Tongue (tissue), 2 donors: Measurements from ENCODE around the gene RIPOR1. TPM values are rescaled to one million over a fixed set of nuclear protein-coding genes. Genes with fewer than 3 reads are reported as not detected.
"Not testable (repeated sequence)": the region's sequence is repeated elsewhere in the genome, so short reads cannot be mapped to it uniquely, and the experiment has no call there.

Experiments used
- DNase-seq: peaks from one replicate; pipeline ENCODE4 v3.0.0-alpha.2; 2015
- total RNA-seq: library from RNA; depleted of rRNA; stranded (reverse); fragments of >200 nt; gene quantifications from one replicate; pipeline ENCODE4 v1.2.3, GENCODE V29; 2014

RIPOR1 gene, protein sequence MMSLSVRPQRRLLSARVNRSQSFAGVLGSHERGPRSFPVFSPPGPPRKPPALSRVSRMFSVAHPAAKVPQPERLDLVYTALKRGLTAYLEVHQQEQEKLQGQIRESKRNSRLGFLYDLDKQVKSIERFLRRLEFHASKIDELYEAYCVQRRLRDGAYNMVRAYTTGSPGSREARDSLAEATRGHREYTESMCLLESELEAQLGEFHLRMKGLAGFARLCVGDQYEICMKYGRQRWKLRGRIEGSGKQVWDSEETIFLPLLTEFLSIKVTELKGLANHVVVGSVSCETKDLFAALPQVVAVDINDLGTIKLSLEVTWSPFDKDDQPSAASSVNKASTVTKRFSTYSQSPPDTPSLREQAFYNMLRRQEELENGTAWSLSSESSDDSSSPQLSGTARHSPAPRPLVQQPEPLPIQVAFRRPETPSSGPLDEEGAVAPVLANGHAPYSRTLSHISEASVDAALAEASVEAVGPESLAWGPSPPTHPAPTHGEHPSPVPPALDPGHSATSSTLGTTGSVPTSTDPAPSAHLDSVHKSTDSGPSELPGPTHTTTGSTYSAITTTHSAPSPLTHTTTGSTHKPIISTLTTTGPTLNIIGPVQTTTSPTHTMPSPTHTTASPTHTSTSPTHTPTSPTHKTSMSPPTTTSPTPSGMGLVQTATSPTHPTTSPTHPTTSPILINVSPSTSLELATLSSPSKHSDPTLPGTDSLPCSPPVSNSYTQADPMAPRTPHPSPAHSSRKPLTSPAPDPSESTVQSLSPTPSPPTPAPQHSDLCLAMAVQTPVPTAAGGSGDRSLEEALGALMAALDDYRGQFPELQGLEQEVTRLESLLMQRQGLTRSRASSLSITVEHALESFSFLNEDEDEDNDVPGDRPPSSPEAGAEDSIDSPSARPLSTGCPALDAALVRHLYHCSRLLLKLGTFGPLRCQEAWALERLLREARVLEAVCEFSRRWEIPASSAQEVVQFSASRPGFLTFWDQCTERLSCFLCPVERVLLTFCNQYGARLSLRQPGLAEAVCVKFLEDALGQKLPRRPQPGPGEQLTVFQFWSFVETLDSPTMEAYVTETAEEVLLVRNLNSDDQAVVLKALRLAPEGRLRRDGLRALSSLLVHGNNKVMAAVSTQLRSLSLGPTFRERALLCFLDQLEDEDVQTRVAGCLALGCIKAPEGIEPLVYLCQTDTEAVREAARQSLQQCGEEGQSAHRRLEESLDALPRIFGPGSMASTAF
- total RNA-seq, result 50.5 TPM

DNA sequence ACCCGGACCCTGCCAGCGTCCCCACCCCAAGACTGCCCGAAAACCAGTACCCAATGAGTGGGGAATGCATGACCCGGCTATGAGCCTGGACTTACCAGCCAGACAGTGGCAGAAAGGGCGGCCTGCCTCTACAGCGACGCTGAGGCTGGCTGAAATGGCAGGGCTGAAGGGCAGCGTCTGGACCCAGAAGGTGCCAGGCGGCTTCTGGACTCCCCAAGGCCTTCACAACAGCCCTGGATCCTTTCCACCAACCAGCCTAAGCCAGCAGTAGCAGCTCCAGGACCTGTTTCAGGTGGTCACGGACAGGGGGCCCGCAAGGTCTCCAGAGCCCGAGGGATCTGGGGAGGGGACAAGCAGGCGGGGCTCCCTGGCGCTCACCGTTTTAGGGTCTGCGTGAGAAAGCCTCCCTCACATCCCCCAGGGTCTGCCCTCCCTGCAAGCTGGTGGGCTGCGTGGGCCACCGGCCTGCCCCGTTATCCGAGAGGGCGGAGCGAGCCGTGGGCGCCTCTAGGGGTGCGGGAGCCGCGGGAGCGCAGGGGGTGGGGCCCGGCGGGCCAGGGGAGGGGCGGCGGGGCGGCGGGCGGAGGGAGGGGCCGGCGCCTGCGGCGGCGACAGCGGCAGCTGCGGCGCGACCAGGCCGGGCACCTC is at the start of gene RIPOR1:
Gene RIPOR1, plus strand, starts transcription at position 608 of the 648 bp plus-strand sequence. CDS start 9,618 bp downstream, outside the sequence.
- DNase-seq, result peak; percentile 68

DNA sequence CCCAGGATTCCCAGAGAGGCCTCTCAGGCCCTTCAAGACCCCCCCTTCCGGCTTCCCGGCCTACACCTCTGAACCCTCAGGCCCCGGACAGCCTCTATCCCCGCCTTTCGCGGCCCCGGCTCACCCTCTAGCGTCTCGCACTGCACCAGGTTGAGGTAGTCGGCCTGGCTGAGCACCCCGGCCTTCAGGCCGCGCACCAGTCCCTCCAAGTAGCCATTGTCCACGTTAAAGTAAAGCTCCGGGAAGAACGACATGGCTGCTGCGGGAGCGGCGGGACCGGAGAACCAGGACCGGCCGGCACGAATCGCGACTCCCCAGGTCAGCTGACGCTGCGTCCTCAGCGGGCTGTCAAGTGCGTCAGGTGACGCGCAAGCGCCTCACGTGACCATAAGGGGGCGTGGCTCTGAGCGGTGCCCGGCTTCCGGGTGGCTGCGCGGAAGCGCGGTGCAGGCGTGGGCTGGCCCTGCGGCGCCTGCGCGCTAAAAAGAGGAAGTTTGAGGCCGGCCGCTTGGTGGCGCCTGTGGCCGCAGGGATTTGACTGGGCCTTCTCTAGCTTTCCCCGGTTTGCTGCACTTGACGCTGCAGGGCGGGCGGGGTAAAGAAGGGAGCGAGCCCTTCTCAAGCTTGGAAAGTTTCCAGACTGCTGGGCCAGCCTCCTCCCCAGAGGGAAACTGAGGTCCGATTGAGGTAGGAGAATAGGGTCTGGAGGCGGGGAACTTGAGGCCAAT is 47.6 kb upstream of the RIPOR1 start, which contains the start of gene ATP6V0D1:
Gene ATP6V0D1, minus strand, starts transcription at position 325 of the 728 bp plus-strand sequence. Its CDS starts 71 bp downstream, at position 254.
- peak; percentile 99 for DNase-seq

DNA sequence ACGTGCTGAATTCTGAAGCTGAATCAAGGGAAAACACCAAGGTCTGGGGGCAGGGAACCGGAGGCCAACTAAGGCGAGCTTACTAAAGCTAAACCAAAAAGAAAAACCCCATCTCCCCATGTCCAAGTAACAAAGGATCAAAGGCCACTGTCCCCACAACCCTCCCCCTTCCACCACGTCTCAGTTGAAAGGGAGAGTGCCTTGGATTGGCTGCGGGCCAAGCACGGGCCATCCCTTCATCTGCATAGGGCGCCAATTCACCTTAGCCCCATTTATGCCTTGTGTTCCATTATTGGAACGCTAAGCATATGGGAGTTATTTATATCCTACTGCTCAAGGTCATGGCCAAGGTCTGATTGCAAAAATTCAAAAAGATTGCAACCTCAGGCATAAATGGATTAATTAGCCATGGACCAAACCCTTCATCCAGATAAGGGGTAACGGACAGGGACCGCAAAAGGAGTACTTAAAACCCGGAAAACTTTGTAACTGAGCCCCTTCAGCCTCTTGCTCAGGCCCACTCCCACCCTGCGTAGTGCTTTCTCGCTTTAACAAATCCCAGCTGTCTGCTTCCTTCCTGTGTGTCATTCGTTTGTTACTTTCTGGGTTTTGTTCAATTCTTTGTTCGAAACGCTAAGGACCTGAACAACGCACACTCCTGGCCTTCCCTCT is 46.9 kb upstream of the RIPOR1 start:
- peak; percentile 62 for DNase-seq

DNA sequence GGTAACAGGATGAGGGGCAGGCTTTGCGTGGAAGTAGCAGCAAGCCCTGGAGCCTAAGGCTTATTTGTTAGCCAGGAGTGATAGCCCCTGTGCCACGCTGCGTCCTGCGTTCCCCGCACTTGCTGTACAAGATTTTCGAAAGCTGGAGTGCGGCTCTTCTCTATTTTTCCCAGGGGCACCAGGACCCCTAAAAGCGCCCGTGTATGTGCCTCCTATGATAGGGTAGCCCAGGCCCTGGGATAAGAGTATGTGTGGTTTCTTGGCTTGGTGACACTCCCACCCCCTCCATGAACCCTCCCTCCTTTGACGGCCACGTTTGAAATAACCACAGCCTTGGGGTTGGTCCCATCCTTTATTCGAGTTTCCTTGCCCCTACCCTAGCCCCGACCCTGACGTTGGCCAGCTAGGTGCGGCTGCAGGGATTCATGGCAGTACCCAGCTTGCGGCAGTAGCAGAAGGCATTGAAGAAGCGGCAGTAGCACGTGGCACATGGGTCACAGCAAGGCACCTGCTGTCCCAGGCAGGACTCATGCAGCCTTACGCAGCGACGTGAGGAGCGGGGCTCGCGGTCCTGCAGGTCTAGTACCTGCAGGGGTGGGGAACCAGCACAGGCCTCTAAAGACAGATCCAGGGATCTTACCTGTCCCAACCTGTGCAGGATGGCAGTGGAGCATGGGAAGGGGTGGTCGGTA is 46.2 kb upstream of the RIPOR1 start:
- no peak for DNase-seq

DNA sequence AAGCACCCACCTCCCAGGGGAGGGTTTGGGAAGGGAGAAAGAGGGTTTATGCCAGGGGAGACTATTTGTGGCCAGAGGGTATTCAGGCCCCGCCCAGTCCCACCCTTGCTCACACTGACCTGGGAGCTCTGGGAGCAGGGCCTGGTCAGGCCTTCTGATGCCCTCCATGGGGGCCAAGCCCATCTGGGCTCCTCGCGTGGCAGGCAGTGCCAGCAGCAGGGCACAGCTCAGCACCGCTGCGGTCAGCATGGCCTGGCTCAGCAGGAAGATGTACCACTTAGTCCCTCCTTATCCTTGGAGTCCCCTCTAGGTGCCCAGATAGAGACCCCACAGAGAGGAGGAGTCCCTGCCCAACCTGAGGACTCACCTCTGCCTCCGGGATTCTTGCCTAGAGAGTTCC is 45.5 kb upstream of the RIPOR1 start, which contains the start of gene AGRP:
Gene AGRP, minus strand, starts transcription at position 398 of the 400 bp plus-strand sequence. Its CDS starts 149 bp downstream, at position 249.
- no peak for DNase-seq

DNA sequence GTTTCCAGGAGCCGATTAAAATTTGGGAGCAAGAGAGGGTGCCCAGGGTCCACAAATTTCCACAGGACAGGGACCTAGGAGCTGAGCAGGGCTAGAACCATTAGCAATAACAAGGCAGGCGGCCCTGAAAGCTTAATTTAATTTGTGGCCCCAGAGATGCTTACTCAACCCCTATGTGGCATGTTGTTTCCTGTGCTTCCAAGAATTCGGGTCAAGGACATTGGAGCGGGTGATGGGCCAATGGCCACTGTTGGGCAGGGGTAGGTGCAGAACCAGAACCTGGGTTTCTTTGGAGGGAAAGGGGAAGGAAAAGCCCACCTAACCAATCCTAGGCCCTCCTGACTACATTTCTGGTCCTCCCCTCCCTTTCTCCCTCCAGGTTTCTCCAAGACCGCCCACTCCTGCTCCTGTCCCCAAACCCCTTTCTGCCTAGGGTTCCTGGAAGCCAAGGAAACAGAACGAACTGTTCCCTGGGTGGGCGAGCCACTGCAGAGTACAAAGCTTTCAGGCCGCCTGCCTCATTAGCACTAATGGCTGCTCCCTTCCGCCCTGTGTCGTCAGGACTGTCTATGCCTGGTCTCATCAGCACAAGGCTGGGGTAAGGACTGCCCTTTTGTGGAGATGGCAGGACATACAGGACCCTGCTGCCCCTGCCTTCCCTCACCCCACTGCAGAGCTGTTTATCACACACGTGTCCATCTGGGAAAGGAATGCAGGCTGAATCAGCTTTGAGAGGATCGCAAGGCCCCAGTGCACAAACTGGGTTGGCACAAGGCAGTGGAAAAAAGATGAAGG is 44.7 kb upstream of the RIPOR1 start:
- no peak for DNase-seq

DNA sequence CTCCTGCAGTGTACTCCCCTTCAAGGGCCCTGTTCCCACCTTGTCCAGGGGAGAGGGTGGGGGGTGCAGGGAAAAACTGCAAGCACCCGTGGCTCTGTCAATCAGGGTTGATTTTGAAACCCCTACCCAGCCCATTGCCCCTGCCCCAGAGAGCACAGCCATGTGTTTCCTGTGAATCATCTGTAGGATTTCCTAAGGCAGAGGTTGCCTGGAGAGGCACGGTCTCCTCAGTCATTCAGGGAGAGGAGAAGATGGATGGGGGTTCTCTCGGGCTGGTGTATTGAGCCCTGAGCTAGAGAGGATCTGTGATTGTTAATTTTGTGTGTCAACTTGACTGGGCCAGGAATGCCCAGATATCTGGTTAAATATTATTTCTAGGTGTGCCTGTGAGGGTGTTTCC is 41.8 kb upstream of the RIPOR1 start:
- no peak for DNase-seq

DNA sequence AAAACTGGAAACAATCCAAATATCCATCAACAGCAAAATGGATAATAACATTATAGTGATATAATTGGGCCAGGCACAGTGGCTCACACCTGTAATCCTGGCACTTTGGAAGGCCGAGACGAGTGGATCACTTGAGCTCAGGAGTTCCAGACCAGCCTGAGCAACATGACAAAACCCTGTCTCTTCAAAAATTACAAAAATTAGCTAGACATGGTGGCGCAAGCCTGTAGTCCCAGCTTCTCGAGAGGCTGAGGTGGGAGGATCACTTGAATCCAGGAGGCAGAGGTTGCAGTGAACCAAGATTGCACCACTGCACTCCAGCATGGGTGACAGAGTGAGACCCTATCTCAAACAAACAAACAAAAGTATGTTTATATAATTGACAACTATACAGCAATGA is 41.1 kb upstream of the RIPOR1 start:
- not testable (repeated sequence) for DNase-seq

DNA sequence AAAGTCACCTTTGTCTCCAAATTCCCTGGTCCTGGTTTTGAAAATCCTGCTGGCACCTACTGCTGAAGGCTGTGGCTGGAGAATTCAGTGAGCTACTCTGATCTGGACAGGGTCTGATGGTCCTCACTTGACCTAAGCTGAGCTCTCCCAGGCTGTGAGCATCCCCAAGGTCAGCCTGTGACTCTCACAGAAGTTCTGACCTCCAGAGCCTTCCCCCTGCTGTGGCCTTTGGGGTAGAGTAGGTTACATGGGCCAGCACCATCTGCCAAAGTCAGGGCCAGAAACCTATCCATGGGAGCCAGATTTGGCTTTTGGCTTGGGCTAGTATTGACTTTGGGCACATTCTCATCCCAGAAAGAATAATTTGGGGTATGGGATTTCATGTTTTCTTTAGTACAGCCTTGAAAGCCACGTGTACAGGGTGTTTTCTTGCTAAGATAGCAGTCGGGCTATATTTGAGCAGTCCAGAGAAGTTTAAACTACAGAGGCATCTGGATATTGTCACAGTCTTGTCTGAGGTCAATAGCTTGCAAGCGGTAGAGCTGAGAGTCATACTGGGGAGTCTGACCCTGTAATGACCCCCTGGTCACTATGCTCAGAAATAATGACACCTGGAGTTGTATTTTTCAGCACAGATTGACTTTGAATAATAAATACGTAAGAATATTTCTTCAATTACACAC is 39.1 kb upstream of the RIPOR1 start:
- DNase-seq, result no peak

DNA sequence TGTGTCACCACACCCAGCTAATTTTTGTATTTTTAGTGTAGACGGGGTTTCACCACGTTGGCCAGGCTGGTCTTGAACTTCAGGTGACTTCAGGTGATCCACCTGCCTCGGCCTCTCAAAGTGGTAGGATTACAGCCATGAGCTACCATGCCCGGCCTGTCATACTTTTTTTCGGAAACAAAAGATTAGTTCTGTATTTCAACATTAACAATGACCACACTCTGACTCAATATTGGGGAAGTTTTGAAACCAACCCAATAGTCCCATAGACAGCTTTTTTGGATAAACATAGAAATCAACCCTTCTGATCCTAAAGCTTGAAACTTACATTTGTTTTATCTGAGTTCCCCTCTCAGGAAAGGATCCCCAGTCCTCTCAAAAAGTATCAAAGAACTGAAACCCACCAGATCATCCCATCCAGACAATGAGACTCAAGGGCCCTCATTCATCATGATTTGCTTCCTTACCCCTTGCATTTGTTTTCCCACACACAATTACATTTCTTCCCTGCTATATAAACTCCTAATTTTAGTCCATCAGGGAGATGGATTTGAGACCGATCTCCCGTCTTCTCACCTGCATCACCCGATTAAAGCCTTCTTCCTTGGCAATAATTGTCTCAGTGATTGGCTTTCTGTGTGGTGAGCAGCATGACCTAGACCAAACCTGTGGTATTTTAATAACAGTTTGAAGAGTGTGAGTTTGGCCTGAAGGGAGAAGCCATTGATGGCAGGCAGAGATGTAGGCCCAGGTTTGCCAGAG is 38.1 kb upstream of the RIPOR1 start:
- DNase-seq, result no peak

DNA sequence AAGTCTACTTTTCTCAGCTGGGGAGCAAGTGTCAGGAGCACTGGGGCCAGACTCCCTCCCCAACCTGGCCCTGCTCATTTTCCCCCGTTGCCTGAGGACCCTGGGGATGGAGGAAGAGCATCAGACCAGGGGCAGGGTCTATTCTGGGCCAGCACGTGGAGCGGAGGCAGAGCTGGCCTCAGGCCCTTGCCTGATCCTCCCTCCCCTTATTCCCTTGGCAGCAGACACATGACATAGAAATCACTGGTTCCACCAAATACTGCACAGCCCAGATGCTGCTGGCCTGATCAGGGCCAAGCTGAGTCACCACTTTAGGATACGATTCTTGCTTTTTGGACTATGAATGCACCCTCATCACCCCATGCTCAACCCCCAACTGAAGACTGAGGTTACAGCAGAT is 29.5 kb upstream of the RIPOR1 start:
- DNase-seq, result no peak

DNA sequence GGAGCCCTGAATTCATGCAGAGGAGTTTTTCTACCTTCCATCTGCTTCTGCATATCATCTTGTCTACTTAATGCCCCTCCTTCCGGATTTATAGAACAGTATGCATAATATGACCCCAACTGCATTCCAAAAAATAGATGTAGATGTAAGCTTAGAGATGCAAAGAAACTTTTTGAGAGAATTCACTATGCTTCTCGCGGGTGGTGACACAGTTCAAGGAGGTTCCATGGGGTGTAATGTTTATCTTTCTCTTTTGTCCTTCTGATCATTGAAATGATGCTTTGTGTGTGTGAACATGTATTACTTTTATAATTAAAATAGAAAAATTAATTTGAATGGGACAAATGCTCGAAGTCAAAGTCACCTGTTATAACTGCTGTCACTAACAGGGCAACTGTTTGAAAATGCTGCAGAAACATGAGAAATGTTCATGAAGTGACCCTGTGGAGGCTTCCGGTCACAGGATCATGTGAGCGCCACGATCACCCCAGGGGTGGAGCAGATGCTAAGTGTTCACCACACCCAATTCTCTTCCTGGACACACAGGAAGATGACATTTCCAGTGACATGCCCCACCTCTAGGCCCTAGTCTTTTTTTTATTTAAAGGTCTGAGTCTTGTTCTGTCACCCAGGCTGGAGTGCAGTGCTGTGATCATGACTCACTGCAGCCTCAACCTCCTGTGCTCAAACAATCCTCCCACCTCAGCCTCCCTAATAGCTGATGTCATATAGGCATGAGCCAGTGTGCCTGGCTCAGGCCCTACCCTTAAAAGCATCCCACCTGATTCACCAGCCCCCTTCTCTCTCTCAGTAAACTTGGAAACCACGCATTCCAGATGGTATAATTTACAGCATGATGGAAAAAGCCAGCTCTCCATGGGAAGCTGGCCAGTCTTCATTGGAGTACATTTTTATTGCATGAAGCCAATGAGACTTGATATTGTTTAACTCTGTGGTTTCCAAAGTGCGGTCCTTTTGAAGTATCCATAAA is 24.3 kb upstream of the RIPOR1 start:
- no peak for DNase-seq

DNA sequence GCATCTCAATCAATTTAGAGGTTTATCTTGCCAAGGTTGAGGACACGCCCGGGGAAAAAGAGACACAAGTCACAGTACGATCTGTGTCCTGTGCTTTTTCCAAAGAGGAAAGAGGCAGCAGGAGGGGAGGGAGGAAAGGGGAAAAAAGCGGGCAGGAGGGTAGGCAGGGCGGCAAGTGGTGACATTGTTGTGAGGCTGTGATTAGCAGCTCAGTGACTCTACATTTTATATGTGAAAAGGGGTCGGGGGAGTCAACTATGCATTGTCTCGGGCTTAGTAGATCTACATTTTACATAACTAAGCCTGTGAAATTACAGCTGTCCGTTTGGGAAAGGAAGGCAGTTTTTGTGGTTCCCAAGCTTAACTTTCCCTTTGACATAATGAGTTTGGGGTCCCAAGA is 22.2 kb upstream of the RIPOR1 start:
- DNase-seq, result no peak

DNA sequence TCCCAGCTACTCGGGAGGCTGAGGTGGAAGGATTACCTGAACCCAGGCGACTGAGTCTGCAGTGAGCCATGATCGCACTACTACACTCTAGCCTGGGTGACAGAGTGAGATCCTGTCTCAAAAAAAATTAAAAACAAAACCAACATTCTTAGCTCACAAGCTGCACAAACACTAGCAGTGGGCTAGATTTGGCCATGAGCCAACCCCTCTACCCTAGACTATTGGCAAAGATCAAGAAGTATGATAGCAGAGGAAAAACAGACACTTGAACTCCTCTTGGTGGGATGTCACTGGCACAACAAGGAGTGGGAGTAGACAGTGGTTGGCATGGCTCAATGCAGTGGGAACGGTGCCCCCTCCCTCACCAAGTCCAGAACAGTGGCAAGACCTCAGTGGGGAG is 19.6 kb upstream of the RIPOR1 start:
- DNase-seq, result no peak

DNA sequence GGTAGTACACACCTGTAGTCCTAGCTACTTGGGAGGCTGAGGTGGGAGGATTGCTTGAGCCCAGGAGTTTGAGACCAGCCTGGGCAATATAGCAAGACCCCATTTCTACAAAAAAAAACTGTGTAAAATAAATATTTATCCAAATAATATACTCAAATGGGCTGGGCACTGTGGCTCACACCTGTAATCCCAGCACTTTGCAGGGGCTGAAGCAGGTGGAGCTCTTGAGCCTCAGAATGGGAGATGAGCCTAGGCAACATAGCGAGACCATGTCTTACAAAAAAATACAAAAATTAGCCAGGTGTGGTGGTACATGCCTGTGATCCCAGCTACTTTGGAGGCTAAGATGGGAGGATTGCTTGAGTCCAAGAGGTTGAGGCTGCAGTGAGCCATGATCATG is 14.7 kb upstream of the RIPOR1 start:
- DNase-seq, result not testable (repeated sequence)

DNA sequence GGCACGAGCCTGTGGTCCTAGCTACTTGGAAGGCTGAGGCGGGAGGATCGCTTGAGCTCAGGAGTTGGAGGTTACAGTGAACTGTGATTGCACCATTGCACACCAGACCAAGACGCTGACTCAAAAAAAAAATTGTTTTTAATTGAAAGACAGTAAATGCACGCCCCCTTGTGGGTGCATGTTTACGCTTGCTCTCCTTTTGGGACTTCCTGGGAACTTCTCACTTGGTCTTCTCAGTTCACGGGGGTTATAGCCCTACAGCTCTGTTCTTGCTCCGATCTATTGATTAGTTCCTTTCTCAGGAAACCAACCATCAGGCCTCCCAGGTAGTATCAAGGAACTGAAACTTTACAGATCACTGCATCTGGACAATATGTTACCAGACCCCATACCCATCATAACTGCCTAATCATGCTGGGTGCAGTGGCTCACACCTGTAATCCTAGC is 14.2 kb upstream of the RIPOR1 start:
- peak; percentile 85 for DNase-seq
